NCI-H82 (cell line): ENCODE measurements around the gene ERVH48-1.
"Not testable (repeated sequence)": the region's sequence is repeated elsewhere in the genome, so short reads cannot be mapped to it uniquely, and the experiment has no call there.

ENCODE experiments used
- DNase-seq: peaks from one replicate; lab custom pipeline; 2025; lab: John Stamatoyannopoulos, UW

ERVH48-1 gene

DNA sequence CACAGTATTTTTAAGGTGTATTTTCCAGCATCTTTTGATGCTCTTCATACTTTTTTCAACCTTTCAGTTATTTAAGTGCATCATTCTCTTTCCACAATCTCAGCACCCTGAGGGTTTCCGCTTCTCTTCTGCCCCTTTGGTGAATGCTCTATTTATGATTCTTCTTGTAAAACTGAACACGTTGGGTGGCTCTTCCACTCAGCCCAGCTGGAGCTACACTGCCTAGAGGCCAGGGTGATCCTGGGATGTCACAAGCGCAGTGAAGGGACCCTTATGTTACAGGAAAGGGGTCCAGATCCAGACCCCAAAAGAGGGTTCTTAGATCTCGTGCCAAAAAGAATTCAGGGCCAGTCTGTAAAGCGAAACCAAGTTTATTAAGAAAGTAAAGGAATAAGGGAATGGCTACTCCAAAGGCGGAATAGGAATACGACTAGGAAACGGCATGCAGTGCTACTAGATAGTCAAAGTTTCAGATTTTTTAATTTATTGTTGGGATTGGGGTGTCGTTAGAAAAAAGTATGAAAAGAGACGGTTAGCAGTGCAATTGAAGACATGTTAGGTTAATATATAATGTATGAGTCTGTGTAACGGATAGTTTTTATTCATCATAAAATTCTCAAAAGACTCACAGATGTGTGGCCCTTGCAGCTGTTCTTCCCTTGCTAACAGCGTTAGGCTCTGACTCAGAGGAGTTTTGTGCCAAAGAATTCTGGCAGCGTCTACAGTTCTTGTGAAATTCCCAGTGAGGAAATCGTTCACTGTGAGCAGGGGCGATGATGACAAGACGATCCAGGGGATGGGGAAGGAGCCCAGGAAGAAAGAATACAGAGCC is 14.4 kb upstream of the ERVH48-1 start:
- no peak for DNase-seq

DNA sequence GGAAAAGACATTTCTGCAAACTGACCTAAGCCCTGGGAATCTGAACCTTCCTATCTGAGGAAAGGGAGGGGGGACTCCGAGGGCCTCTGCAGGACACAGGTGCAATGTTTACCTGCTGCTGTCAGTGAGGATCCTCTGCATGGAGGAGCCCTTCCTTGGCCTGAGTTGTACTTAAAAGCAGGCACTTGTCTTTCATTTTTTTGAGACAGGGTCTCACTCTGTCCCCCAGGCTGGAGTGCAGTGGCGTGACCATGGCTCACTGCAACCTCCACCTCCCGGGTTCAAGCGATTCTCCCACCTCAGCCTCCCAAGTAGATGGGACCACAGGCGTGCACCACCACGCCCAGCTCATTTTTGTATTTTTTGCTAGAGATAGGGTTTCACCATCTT is 13.2 kb upstream of the ERVH48-1 start:
- not testable (repeated sequence) for DNase-seq

DNA sequence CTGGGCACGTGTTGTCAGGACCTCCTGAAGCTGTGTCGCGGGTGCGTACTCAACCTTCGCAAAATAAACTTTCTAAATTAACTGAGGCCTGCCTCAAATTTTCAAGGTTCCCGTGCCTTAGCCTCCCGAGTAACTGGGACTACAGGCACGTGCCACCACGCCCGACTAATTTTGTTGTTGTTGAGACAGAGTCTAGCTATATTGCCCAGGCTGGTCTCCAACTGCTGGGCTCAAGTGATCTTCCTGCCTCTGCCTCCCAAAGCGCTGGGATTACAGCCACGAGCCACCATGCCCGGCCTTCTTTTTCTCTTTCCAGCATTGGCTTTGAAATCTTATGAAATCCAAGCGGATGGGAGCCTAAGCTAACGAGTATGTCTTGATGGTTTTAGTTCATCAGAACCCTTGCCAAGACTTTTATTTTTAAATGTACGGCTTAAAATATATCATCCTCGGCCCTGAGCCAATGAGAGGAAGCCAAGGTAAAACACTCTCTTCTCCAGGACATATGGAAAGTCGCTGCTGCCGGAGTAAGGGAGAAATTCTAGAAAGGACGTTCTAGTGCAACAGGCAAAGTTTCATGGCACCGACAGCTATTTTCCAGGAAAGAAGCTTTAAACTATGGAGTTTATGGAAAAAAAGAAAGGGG is 12.7 kb upstream of the ERVH48-1 start:
- DNase-seq, result no peak

DNA sequence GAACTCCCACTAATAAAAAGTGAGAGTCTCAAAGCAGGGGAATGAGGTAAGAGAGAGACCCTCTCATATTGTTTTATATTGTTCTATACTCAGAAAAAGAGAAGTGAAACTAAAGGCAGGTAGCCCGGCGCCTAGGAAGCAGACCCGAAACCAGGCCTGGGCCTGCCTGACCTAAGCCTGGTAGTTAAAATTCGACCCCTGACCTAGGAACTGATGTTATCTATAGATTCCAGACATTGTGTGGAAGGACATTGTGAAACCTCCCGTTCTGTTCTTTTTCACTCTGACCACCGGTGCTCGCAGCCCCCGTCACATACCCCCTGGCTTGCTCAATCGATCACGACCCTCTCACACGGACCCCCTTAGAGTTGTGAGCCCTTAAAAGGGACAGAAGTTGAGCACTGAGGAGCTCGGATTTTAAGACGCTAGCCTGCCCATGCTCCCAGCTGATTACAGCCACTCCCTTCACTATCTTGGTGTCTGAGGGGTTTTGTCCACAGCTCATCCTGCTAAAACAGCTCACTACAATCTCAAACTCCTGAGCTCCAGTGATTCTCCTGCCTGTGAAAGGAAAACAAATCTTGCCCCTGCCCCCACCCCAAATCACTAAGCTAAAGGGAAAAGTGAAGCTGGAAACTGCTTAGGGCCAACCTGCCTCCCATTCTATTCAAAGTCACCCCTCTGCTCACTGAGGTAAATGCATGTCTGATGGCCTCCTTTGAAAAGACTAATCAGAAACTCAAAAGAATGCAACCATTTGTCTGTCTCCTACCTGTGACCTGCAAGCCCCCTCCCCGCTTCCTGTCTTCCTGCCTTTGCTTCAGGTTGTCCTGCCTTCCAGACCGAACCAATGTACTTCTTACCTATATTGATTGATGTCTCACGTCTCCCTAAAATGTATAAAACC is 11.9 kb upstream of the ERVH48-1 start:
- DNase-seq, result not testable (repeated sequence)

DNA sequence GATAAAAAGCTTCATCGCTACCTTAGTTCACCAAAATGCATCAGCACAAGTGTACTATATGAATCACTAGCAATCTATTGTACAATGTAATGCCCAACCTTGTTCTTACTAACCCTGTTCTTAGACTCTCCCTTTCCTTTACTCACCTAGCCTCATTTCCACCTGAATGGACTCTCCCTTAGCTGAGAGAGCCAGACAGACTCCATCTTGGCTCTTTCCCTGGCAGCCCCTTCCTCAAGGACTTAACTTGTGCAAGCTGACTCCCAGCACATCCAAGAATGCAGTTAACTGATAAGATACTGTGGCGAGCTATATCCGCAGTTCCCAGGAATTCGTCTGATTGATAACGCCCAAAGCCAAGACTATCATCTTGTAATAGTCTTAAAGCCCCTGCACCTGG is 10.9 kb upstream of the ERVH48-1 start:
- DNase-seq, result not testable (repeated sequence)

DNA sequence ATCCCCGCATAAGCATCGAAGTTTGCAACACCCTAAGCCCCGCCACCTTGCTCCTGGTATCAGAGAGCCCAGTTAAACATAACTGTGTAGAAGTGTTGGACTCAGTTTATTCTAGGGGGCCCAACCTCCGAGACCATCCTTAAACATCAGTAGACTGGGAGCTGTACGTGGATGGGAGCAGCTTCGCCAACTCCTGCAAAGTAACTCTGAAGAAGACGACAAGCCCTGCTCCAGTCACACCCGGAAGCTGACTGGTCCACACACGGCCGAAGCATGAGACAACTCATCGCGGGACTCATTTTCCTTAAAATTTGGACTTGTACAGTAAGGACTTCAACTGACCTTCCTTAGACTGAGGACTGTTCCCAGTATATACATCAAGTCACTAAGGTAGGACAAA is 8.5 kb upstream of the ERVH48-1 start:
- not testable (repeated sequence) for DNase-seq

DNA sequence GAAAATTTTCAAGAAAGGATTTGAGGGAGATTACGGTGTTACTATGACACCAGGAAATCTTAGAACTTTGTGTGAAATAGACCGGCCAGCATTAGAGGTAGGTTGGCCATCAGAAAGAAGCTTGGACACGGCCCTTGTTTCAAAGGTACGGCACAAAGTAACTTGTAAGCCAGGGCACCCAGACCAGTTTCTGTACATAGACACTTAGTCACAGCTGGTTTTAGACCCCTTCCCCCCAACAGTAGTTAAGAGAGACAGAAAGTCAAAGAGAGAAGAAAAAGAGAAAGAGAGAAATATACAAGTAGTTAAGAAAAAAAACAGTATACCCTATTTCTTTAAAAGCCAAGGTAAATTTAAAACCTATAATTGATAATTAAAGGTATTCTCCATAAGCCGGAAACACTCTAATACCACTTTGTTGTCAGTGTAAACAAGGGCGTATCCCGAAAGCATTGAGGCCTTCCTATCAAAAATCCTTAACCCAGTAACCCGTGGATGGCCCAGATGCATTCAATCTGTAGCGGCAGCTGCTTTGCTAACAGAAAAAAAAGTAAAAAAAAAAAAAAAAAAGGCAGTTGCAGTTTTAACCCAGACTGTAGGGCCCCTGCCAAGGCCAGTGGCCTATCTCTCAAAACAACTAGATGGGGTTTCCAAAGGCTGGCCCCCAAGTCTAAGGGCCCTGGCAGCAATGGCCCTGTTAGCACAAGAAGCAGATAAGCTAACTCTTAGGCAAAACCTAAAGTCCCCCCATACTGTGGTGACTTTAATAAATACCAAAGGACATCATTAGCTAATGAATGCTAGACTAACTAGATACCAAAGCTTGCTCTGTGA is 7.9 kb upstream of the ERVH48-1 start:
- not testable (repeated sequence) for DNase-seq

DNA sequence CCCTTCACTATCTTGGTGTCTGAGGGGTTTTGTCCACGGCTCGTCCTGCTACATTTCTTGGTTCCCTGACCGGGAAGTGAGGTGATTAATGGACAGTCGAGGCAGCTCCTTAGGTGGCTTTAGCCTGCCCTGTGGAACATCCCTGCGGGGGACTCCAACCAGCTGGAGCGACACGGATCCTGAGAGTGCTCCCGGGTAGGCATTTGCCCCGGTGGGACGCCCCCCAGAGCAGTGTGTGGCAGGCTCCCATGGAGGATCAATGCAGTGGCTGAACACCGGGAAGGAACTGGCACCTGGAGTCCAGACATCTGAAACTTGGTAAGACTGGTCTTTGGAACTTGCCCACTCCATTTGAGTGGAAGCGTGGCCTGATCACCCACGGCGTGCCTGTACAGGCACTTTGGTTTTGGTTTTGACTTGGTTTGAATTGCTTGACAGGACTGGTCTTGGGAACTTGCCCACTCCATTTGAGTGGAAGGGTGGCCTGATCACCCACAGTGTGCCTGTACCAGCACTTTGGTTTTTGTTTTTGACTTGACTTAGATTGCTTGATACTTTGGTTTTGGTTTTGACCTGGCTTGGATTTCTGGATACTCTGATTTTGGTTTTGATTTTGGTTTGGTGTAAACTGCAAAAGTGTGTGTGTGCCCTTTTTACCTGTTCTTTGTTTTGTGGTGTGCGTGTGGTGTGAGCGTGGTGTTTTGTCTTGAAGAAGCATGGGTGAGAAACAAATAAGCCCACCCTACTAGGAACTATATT is 7.1 kb upstream of the ERVH48-1 start:
- DNase-seq, result not testable (repeated sequence)

DNA sequence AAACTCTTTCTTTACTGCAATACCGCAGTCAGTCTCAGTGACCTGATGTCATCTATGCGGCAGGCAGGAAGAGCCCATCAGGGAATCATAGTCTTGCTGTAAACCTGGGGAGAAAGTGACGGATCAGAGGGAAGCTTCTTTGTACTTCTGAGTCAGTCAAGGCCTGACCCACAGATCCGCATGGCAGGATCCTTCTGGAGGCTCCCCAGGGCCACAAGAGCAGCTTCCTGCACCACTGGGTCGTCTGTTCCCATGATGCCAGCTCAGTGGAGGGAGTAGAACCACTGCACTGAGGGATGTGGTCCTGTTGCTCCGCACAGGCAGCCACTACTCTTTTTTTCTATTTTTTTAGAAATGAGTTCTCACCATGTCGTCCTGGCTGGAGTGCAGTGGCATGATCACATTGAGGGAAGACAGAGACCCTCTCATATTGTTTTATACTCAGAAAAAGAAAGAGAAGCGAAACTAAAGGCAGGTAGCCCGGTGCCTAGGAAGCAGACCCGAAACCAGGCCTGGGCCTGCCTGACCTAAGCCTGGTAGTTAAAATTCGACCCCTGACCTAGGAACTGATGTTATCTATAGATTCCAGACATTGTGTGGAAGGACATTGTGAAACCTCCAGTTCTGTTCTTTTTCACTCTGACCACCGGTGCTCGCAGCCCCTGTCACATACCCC is 6.3 kb upstream of the ERVH48-1 start:
- DNase-seq, result no peak

DNA sequence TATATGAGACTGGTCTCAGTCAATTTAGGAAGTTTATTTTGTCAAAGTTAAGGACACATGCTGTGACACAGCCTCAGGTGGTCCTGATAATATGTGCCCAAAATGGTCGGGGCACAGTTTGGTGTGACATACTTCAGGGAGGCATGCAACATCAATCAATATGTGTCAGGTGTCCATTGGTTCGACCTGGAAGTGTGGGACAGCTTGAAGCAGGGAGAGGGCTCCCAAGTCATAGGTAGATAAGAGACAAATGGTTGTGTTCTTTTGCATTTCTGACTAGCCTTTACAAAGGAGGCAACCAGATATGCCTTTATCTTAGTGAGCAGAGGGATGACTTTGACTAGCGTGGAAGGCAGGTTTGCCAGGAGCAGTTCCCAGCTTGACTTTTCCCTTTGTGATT is 4.5 kb upstream of the ERVH48-1 start:
- no peak for DNase-seq

DNA sequence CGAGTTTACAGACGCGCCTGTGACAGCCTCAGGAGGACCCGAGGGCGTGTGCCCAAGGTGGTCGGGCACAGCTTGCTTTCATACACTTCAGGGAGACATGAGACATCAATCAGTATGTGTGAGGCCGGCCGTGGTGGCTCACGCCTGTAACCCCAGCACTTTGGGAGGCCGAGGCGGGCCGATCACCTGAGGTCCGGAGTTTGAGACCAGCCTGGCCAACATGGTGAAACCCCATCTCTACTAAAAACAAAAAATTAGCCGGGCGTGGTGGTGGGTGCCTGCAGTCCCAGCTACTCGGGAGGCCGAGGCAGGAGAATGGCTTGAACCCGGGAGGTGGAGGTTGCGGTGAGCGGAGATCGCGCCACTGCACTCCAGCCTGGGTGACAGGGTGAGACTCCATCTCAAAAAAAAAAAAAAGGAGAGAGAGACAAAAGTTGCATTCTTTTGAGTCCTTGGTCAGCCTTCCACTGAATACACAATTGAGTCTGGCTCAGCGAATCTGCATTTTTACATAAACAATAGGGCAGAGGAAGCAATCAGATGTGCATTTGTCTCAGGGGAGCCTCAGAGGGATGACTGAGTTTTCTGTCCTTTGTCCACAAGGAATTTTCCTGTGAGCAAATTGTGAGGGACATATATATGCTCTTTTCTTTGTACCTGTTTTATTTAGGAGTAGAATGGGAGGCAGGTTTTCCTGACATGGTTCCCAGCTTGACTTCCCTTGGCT is 2.2 kb upstream of the ERVH48-1 start:
- DNase-seq, result not testable (repeated sequence)

DNA sequence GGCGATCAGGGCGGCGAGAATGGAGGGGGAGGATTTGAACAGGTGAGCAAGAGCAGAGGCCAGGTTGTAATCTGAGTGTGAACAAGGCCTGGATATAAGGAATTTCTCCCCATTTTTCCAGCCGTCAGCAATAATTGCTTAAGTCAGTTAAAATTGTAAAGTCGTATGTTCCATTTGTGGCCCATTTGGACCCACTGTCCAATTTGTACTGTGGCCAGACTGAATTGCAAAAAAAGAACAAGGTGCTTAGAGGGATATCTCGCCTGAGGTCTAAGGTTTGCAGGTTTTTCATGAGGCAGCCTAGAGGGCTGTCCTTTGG is 1.0 kb downstream of the ERVH48-1 start:
- DNase-seq, result no peak

DNA sequence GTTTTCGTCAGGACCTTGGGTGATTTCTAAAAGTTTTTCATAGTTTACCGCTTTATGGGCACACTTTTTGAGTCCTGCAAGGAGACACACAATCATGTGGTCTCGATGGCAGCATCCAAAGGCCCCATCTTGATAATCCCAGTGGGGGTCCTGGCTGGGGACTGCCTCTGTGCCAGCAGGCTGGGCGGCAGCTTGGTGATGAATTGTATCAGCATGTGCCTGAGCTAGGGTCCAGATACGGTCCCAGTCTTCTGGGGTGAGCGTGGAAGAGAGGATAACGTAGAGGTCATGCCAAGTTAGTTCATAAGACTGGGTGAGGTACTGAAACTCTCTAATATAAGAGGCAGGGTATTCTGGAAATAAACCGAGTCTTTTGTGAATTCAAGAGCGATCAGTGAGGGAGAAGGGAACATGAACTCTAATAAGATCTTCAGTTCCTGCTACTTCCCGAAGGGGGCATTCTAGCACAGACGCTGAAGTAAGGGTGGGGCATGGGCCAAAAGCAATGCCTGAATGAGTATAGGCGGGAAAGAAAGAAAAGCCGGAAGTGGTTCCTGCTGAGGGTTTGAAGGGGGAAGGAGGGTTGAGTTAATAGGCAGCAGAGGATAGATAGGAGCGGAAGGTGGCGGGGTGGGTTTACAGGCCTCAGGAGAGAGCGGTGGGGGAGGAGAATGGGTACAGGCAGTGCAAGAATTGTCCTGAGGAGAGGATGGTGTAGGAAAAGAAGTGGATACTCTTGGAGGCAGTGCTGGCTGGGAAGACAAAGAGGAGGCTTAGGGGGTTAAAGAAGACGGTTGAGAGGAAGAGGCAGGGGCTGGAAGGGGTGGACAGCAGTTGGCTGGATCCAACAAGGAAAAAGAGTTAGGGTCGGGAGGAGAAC is 1.6 kb downstream of the ERVH48-1 start:
- DNase-seq, result peak; percentile 98

DNA sequence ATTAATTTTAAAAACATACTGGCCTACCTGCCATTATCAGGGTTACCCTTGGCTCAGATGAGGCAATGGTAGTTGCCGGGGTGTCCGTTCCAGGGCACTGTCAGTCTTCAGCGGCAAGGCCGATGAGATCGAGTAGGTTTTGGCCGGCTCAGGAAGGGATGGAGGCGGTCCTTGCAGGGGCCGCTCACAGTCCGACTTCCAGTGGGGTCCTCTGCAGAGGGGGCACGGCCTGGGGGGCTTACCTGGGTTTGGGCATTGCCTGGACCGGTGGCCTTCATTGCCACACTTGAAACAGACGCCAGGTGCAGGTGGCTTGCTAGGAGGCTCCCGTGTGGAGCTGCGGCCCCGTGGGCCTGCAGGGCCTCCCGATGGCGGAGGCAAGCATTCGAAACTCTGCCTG is 2.5 kb downstream of the ERVH48-1 start:
- DNase-seq, result no peak

DNA sequence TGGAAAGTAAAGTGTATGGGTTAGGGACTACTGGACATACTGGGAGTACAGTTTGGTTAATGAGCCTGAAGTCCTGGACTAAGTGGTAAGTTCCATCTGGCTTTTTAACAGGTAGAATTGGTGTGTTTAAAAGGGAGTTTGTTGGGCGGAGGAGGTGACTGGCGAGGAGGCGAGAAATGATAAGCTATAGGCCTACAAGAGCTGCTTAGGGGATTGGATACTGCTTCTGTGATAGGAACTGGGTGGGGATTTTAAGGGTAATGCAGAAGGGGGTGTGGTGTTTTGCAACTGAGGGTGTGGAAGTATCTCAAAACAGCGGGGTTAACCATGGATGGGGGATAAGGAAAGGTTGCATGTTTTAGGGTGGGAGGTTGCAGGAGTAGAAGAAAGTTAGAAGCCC is 3.5 kb downstream of the ERVH48-1 start:
- no peak for DNase-seq

DNA sequence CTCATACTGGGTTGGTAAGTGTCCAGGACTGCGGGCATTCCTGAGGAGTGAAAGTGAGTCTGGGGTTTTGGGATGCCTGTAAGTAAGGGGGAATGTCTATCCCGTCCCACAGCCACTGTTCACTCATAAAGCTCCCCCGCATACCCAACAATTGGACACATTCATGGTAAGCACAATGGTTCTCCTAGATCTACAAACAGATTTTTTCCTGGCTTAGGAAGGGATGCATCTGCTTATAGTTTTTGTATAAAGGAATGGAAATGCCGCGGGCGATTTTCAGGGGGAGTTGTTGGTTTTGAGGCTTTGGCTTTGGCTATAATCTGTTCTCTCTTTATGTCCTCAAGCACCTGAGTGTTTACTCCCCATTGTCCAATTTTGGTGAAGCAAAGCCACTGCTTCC is 7.1 kb downstream of the ERVH48-1 start:
- DNase-seq, result no peak

DNA sequence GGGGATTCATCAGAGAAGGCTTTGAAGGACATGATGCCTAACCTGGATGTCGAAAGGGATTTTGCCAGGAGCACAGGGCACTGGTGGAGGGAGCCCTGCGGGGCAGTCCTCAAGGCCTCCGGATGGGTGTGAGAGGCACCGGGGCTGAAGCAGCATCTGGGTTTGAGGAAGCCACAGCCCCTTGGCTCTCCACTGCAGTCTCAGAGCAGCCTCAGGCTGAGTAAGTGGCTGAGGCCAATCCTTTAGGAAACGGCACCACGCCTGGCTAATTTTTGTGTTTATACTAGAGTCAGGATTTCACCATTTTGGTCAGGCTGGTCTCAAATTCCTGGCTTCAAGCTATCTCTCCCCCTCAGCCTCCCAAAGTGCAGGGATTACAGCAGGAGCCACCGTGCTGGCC is 12.0 kb downstream of the ERVH48-1 start:
- no peak for DNase-seq

DNA sequence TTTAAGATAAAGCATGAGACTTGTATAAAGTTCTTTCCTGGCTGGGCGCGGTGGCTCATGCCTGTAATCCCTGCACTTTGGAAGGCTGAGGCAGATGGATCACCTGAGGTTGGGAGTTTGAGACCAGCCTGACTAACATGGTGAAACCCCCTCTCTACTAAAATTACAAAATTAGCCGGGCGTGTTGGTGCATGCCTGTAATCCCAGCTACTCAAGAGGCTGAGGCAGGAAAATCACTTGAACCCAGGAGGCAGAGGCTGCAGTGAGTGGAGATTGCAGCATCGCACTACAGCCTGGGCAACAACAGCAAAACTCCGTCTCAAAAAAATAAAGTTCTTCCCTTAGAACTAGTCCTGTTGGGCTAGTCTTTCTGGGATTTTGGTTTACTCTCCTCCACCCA is 13.5 kb downstream of the ERVH48-1 start:
- not testable (repeated sequence) for DNase-seq

DNA sequence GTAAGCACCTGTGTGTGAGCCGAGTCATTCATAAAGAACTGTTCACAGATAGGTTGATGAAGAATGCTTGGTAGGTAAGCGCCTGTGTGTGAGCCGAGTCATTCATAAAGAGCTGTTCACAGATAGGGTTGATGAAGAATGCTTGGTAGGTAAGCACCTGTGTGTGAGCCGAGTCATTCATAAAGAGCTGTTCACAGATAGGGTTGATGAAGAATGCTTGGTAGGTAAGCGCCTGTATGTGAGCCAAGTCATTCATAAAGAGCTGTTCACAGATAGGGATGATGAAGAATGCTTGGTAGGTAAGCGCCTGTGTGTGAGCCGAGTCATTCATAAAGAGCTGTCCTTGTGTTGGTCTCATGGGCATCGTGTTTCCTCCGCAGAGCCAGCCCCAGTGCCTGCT is 16.9 kb downstream of the ERVH48-1 start:
- not testable (repeated sequence) for DNase-seq
